Activated CD8-positive, alpha-beta memory T cell treated with anti-CD3 and anti-CD28 coated beads, Interleukin-2, amount 50 U/mL, for 48 hours (primary cell): ENCODE data around the gene CAT.

Experiments
- DNase-seq: peaks from one replicate; pipeline ENCODE4 v3.0.0-alpha.2; 2020

The CAT gene

DNA sequence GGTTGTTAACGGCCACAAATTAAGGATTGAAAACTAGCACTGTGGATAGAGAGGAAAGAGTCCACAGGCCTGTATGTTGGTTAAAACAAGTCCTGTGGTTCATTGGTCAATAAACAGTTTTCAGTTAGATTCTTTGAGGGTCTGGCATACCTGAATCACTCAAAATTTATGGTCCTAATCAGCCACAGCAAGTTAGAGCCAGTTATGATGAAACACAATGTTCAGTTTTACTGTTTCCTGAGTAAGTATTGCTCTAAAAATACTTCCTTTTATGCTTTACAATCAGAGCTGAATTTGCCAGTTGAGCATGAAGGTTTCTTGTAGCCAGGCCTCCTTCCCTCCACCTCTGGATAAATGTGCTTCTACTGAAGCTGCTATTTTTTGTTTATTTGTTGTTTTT is 12.9 kb upstream of the CAT start:
- DNase-seq = no peak

DNA sequence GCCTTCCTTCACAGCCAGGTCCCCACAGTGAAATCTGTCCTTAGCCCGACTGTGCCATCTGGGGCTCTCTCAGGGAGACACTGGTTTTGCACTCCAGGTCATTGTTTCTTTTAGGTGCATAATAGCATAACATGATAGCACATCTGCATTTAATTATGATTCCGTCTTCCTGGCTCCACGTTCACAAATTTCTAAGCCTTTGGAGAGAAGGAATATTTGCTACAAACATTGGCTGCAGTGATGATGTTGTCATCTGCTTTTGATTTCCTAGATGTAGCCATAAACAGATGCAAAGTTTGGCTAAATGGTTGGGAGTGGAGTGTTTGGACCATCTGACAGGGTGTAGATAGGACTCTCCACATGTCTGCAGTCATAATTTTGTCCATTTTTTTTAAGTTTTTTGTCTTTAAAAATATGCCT is 12.0 kb upstream of the CAT start:
- DNase-seq = no peak

DNA sequence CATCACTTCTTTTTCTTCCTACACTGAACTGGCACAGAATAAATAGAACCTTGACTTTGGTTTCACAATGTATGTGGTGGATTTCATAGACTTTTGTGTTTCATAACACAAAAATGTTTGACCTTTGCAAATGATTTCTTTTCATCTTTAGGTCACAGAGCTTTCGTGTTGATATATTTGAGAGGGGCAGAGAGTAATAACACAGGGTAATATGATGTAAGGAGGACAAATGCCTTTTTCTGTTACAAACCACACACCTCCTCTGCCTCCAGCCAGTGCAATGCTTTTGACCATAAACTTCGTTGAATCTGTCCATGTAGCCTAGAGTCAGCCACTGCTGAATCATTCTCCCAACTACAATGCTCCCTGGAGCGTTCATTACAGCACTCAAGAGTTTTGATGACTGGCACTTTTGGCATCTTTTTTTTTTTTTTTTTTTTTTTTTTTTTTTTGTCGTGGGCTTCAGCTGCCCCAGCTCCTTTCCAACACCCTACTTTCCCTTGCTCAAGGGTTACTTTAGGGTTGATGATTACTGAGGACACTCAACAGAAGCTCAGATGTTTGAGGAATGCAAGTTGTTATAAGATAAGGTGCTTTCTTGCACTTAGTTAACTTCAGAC is 11.4 kb upstream of the CAT start:
- DNase-seq = no peak

DNA sequence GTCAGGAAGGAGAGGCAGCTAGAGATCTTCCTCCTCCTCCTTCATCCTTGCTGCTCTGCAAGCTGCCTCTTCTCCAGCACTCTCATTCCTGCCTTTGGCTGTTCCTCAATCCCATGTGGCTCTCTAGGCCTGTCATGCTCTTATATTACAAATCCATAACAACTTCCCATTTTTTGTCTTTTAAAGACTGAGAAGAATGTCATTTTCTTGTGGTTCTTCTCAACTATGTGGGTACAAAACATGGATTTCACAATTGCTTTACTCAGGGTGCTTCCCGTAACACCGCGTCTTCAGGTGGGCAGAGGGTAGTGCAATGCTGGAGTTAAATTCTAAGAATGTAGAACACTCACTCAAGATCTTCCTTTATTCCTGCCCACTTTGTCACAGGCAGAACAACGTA is 6.8 kb upstream of the CAT start:
- DNase-seq = no peak

- no peak for DNase-seq
Measured at GRCh38 chr11:34432822-34433221, 5.9 kb upstream of the CAT start.

- no peak for DNase-seq
Measured at GRCh38 chr11:34433899-34434298, 4.8 kb upstream of the CAT start.

- no peak for DNase-seq
Measured at GRCh38 chr11:34437224-34438125, 1.3 kb upstream of the CAT start.

DNA sequence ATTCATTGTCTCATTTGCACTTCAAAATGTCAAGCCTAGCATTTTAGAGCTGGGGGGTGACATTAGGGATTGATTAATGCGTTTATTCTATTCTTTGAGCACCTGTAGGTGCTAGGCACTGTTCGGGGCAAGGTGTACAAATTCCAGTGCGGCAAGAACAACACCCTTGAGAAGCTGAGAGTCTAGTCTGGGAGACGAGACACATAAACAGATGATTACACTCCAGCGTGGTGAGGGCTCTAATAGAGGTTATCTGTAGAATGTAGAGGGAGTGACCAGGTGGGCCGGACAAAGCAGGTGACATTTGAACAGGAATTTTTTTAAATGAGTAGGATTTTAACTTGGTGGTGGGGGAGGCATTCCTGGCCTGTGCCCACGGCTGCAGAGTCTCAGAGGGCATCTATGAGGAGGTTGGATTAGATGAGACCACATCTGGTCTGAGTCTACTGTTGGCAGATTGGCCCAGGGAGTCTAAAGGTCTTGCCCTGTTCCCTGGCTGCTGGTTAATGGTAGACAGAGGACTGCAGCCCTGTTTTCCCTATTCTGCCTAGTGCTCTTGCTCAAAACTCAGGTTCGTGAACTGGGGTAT is 970 bp downstream of the CAT start:
- no peak for DNase-seq

DNA sequence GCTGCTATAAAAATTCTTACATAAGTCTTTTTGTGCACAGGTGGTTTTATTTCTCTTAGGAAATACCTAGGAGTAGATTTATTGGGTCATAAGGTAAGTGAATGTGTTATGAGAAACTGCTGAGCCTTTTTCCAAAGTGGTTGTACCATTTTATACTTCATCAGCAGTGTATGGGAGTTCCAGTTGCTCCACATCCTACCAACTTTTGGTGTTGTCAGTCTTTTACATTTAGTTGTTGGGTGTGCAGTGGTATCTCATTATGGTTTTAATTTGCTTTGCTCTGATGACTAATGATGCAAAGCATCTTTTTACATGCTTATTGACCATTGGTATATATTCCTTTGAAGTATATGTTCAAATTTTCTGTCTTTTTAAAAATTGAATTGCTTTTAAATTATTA is 3.1 kb downstream of the CAT start:
- DNase-seq = no peak

DNA sequence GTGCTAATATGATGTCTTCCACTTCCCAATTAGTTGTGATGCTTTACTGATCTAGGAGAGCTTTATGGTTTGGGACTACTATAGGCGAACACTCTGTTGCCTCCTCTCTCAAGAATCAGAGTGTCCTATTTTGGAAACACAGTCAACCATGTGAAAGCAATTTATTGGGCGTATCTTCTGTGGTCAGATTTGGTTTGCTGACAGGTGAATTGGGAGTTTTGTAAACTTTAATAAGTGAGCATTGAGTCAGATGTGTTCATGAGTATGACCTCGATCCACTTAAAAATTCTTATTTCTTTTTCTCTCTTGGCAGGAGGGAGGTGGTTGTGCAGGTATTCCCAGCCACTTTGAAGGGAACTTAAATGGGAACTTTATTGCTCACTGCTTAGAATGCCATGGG is 4.4 kb downstream of the CAT start:
- no peak for DNase-seq

DNA sequence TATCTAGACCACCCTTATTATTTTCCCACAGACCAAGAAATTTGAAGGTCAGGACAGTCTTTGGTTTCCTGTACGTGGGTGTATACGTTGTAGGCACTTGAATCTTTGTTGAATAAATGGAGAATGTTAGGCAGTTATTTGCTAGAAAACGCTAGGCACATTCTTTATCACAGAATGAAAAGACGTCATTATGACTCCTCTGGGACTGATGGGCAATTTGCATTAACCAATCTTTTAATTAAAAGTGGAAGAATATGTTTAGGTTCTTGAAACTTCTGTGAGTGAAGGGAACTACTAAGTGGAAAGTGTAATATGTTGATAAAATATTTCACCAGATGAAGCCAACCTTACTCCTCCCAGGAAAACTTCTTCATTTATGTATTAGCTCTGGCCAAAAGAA is 5.7 kb downstream of the CAT start:
- no peak for DNase-seq

DNA sequence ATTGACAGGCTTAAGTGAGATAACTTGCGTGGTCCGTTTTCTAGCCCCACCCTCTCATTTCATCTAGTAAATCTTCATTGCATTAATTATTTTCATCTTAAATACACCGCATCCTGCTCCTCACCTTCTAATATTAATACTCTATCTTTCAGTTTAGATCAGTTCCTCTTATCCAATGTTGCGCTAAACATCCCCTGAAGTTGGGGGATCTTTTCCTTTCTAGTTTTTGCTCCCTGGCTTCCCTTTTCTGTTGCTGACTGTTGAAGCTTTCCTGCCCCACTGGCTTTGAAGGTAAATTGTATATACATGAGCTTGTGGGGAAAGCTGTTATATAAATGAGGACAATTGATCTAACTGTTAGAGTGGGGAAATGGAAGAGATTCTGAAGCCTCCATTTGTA is 7.2 kb downstream of the CAT start:
- DNase-seq = no peak

- no peak for DNase-seq
Measured at GRCh38 chr11:34446386-34446785, 7.7 kb downstream of the CAT start.

- no peak for DNase-seq
Measured at GRCh38 chr11:34447044-34447443, 8.3 kb downstream of the CAT start.

DNA sequence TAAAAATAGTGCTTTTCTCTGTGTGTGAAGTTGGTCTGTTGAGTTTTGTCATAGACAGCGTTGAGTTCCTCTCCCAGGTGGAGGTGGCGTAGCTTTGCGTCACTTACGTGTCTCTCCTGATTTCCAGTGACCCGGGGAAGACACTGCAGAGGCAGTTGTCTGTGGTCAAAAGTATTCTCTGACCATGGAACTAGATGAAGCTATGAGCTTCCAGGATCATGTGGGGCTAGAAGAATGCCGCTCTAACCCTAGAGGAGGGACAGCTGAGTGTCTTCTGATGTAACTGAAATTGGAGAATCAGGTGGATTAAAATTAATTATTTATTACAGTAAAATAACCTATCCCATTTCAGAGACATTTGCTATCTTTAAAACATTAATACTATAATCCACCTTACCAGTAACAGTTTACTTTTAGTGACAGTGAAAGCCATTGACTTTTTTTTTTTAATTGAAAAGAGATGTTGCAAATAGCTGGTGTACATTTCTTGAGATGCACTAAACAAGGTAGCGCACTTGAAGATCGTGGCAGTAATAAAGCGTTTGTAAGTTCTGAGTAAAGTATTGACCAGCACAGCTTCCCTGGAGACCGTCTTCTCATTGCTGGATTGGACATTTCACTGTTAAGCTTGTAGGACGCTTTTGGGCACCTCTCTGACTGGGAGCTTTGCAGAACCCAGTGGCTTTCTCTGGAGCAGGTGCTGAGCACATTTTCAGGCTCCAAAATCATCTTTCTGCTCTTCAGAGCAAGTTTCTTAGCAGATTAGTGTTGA is 9.7 kb downstream of the CAT start:
- no peak for DNase-seq

DNA sequence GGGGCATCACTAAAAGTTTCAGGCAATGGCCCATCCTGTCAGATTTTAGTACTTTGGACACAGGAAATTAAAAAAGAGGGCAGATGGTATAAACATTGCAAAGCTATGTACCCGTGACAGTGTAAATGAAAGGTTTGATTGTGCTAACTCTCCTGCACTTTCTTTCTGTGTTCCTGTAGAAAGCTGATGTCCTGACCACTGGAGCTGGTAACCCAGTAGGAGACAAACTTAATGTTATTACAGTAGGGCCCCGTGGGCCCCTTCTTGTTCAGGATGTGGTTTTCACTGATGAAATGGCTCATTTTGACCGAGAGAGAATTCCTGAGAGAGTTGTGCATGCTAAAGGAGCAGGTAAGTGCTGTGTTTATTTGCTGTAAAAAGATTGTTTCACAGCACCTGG is 10.3 kb downstream of the CAT start:
- DNase-seq = no peak

DNA sequence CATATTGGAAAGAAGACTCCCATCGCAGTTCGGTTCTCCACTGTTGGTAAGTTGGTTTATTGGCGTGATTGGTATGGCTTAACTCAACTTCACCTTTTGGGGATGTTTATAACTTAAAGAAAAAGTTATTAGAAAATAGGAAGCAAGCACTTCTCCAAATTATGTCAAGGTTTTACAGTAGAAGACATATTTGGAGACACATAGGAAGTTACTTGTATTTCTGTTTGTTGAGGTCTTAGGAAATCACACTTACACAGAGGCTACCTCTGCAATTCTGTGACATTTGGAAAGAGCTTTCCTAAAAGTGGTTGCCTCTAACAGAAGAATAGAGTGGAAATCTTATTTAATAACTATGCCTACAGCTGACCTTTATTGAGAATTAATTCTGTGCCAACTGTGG is 12.3 kb downstream of the CAT start:
- DNase-seq = no peak

GRCh38 chr11:34454308-34455032 is 15.7 kb downstream of the CAT start:
- DNase-seq = no peak

GRCh38 chr11:34457607-34458006 is 18.9 kb downstream of the CAT start:
- no peak for DNase-seq

DNA sequence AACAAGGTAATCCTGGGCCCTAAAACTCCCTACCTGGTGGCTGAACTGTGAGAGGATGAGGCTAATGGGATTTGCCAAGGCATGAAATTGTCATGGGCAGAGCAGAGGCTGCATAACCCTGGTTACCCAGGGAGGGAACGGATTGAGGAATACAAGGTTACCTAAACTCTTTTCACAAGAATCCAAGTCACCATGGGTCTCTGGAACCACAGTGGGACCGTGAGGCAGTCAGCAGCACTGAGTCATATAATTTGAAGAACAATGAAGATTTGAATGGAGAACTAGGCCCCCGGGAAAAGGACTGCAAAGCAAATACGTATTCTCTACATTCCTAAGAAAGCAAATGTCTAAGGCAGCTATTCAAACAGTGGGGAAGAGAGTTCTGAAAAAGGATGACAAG is 19.8 kb downstream of the CAT start:
- DNase-seq = no peak

GRCh38 chr11:34459507-34460162 is 20.9 kb downstream of the CAT start:
- no peak for DNase-seq

- DNase-seq = no peak
Measured at GRCh38 chr11:34460278-34460677, 21.5 kb downstream of the CAT start.
